GM12873 (cell line): ENCODE data around the gene LAMA3.
A peak's percentile ranks its signal among the peaks of the same experiment; 100 is the strongest.

Experiments
- TF ChIP-seq, protein P1 (sequence below): IDR thresholded peaks from 2 replicates; pipeline ENCODE4 v1.5.1; 2012; ENCODE audit warnings: low read depth, mild to moderate bottlenecking, moderate library complexity, low read length, control low read depth; ENCODE audit not compliant: insufficient read depth; ENCODE audit errors: missing control alignments

The LAMA3 gene

DNA sequence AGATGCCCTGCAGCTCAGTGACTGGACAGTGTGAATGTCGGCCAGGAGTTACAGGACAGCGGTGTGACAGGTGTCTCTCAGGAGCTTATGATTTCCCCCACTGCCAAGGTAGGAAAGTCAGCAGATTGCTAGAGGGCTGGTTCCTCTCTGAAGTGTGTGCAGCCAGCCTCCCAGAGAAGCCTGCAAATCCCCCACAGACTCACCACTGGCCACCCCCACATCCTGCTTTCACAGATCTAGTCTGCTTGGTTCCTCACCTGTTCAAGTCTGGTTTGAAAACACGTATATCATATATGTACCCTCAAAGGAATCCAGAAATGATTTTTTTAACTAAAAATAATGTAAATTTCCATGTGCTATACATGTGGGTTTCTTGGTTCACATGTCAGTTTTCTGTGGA lies 121.1 kb downstream of the LAMA3 start:
- TF ChIP-seq, protein P1, sequence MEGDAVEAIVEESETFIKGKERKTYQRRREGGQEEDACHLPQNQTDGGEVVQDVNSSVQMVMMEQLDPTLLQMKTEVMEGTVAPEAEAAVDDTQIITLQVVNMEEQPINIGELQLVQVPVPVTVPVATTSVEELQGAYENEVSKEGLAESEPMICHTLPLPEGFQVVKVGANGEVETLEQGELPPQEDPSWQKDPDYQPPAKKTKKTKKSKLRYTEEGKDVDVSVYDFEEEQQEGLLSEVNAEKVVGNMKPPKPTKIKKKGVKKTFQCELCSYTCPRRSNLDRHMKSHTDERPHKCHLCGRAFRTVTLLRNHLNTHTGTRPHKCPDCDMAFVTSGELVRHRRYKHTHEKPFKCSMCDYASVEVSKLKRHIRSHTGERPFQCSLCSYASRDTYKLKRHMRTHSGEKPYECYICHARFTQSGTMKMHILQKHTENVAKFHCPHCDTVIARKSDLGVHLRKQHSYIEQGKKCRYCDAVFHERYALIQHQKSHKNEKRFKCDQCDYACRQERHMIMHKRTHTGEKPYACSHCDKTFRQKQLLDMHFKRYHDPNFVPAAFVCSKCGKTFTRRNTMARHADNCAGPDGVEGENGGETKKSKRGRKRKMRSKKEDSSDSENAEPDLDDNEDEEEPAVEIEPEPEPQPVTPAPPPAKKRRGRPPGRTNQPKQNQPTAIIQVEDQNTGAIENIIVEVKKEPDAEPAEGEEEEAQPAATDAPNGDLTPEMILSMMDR: no peak

DNA sequence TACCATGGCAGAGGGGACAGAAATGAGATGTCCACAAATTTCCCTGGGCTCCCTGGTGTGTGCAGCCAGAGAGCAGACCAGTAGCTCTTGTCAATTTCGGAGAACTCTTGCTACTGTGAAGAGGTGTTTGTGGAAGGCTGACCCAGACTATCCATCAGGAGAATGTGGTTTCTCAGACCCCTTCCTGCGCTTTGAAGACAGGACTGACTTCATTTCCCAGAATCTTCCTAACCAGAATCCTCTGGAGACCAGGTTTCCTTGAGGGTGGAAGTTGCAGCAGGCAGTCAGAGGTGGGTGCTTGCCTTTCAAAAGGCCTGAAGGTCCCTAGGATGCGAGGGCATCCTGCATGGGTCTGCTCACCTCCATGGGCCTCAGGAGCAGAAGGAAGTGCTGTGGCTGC lies 121.9 kb downstream of the LAMA3 start:
- TF ChIP-seq, protein P1: no peak

DNA sequence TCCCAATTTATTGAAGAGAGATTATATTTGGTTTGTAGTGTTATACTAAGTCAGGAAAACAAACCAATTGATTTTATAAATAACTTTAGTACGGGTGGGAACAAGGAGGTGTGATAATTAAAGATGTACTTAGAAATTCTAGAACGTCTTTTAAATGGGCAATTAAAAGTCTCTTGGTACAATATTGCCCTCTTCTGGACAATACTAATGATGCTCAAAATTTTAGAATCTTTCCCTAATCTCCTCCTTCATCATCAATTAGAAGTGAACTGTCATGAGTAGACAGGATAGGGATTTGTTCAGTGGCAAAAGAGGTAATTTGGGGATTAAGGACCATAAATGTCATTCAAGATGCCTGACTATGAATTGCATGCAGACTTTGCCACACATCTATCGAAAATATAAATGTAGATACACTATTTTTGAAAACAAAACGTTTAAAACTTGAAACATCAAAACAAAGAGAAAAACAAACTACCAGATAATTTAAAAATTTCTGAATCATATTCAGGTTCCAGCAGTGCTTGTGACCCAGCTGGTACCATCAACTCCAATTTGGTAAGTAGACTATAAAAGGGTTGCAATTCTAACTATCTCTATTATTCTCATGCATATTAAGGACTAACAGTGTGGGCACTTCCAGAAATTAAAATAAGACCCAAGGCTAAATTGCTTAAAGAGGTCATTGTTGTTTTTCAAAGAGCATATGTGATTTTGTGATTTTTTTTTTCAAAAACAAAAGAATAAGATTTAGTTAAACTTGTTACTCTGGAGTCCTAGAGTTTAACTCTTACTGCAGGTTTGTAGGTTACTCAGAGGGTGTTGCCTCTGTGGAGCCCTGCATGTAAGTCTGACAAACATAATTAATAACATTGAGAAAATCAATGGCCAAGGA lies 123.5 kb downstream of the LAMA3 start:
- TF ChIP-seq, protein P1: peak; percentile 38

DNA sequence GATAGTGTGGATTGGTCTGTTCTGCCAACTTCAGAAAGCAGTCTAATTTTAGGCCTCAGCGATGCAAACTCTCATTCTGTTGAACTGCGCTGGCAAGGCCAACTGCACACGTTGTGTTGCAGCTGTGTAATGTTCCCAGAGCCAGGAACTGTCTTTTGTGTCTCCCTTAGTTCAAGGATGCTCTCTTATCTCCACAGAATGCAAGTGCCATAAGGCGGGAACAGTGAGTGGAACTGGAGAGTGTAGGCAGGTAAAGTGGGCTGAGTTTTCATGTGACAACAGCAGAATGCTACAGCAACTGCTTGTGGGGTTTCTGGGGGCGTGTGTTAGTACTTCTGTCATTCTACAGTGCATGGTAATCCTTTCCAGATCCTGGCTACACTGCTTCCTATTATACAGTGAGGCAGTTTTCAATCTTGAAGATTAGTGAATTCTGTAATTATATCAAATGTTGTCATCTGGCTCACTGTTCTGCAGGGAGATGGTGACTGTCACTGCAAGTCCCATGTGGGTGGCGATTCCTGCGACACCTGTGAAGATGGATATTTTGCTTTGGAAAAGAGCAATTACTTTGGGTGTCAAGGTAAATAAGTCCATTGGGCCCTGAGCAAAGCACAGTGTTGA lies 125.8 kb downstream of the LAMA3 start:
- TF ChIP-seq, protein P1: no peak

DNA sequence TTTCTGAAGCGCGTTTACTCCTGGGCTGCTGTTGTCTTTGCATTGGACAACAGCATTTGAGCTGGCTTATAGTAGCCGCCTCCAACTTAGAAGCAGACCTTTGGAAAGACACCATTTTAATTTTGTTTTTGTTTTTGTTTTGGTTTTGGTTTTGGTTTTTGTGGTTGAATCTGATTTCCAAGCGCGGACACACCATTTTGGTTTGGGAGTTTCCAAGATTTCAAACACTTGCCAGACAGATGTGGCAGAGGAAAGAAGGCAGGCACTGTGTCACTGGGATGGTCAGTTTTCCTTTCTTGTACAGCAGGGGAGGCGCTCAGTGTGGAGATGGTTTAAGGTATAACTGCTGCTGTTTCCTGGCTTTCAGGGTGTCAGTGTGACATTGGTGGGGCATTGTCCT lies 126.8 kb downstream of the LAMA3 start:
- TF ChIP-seq, protein P1: no peak

DNA sequence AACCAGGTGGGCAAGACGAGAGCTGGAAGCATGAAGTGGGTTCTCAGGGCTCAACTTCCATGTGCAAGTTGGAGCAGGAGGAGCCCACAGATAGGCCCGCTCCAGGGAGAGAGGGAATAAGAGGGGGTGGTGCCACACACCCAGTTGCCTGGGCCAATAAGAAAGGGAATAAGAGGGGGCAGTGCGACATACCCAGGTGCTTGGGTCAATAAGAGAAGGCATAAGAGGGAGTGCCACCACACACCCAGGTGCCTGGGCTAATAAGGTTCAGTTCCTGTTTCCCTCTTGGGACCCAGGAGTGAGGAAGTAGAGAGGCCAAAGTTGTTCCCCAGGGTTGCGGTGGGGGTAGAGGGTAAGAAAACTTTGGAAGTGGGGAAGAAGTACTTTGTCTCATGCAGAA lies 127.5 kb downstream of the LAMA3 start:
- TF ChIP-seq, protein P1: no peak

DNA sequence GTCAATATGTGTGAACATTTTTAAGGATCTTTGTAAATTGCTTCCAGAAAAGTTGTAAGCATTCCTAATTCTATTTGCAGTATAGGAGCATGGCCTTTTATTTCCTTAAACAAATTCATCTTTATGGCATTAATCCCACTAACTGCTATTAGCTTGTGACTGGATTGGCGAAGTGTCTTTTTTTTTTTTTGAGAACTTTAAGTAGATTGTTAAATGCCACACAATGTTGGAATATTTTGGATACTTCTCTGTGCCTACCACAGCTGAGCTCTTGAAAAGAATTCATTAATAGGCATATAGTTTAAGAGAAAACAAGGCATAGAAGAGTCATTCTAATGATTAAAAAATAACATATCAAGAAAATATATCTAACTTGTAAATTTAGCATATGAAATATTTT lies 129.7 kb downstream of the LAMA3 start:
- TF ChIP-seq, protein P1: no peak
